ENCODE data around the gene LAMTOR5.
"Not testable (repeated sequence)": the region's sequence is repeated elsewhere in the genome, so short reads cannot be mapped to it uniquely, and the experiment has no call there.

GRCh38 chr1:110437645-110438299 is 30.3 kb upstream of the LAMTOR5 start:
- not testable (repeated sequence) for TF ChIP-seq CTCF (conservative IDR thresholded peaks at IDR 0.05; ENCODE audit: low read depth, low read length); POLR2A (IDR thresholded peaks at IDR 0.05; ENCODE audit: low read depth, low read length)
